Hair follicular keratinocyte (primary cell): ENCODE results near the gene IGSF10. TPM values are rescaled to one million over a fixed set of nuclear protein-coding genes. Genes with fewer than 3 reads are reported as not detected.

Experiments
- total RNA-seq: library from RNA; depleted of rRNA; stranded (reverse); fragments of >200 nt; gene quantifications from 2 replicates; pipeline ENCODE4 v1.2.3, GENCODE V29; 2015

Gene IGSF10, protein sequence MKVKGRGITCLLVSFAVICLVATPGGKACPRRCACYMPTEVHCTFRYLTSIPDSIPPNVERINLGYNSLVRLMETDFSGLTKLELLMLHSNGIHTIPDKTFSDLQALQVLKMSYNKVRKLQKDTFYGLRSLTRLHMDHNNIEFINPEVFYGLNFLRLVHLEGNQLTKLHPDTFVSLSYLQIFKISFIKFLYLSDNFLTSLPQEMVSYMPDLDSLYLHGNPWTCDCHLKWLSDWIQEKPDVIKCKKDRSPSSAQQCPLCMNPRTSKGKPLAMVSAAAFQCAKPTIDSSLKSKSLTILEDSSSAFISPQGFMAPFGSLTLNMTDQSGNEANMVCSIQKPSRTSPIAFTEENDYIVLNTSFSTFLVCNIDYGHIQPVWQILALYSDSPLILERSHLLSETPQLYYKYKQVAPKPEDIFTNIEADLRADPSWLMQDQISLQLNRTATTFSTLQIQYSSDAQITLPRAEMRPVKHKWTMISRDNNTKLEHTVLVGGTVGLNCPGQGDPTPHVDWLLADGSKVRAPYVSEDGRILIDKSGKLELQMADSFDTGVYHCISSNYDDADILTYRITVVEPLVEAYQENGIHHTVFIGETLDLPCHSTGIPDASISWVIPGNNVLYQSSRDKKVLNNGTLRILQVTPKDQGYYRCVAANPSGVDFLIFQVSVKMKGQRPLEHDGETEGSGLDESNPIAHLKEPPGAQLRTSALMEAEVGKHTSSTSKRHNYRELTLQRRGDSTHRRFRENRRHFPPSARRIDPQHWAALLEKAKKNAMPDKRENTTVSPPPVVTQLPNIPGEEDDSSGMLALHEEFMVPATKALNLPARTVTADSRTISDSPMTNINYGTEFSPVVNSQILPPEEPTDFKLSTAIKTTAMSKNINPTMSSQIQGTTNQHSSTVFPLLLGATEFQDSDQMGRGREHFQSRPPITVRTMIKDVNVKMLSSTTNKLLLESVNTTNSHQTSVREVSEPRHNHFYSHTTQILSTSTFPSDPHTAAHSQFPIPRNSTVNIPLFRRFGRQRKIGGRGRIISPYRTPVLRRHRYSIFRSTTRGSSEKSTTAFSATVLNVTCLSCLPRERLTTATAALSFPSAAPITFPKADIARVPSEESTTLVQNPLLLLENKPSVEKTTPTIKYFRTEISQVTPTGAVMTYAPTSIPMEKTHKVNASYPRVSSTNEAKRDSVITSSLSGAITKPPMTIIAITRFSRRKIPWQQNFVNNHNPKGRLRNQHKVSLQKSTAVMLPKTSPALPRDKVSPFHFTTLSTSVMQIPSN (N-terminal part only)
- not detected in 2 replicates for total RNA-seq

DNA sequence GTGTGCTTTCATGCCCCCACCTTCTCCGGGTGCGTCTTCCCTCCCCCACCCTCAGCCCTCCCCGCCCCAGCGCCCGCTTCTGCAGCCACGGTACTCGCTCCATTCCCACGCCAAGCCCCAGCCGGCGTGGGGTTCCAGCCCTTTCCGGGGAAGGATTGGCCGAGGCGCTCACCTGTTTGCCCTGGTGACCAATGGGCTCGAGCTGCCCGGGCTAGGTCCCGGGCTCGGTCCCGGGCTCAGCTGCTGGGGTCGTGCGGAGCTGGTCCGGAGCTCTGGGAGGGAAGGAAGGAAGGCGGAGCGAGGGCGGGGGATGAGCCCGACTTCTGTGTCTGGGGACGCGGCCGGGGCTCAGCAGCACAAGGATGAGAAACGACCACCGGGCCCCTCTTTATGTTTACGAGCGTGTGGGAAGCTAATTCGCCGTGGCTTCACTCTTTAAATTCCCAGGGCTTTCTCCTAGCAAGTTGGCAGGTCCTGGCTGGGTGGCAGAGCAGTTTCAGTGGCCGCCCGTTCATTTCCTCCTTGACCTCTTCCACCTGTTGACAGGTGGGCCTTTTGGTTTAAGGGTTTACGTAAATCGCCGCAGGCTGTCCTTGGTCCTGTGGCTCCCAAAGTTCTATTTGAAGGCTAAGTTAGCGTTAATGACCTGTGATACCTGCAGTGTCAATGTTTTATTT is at the start of gene IGSF10:
Gene IGSF10 (minus strand): TSS at position 288 of the 677 bp plus-strand sequence. CDS start 2,352 bp downstream, outside the sequence.

Other genes starting within 250 kb of the IGSF10 start
- not detected in 2 replicates for gene P2RY14, start 182.5 kb downstream of the IGSF10 start, total RNA-seq
- 61.2 and 66.5 TPM in 2 replicates for gene GPR87, start 144.2 kb downstream of the IGSF10 start, total RNA-seq
- gene P2RY13, start 131.5 kb downstream of the IGSF10 start, total RNA-seq = not detected in 2 replicates
- gene P2RY12, start 76.3 kb downstream of the IGSF10 start, total RNA-seq = not detected in 2 replicates